Measurements from ENCODE around the gene NFATC1. TPM values are rescaled to one million over a fixed set of nuclear protein-coding genes. Genes with fewer than 3 reads are reported as not detected.

Gene NFATC1
- total RNA-seq, 2 donors from 2014 or later: 27.6 to 40.8 TPM

GRCh38 chr18:79548986-79549637, 153.4 kb downstream of the NFATC1 start:
- H3K36me3 ChIP-seq: no peaks in the 10 kb centered on the region
- no peak for ATAC-seq (ENCODE audit: insufficient number of reproducible peaks, low FRiP score, low read depth)
- H3K9me3 ChIP-seq: no peaks in the 10 kb centered on the region
- H3K4me1 ChIP-seq (ENCODE audit: control insufficient read depth in 1 of 2, low read depth in 2 of 2): no peaks in the 10 kb centered on the region
- no peak for TF ChIP-seq CTCF (IDR thresholded peaks at IDR 0.05)
- no peaks in the 10 kb centered on the region for H3K27me3 ChIP-seq (replicated peaks; ENCODE audit: insufficient read depth)
- H3K27ac ChIP-seq: no peak overlapping the region
- H3K4me3 ChIP-seq: no peak overlapping the region
- DNase-seq (ENCODE audit: low spot score): no peak

GRCh38 chr18:79549638-79550000, 153.9 kb downstream of the NFATC1 start:
- no peaks in the 10 kb centered on the region for H3K36me3 ChIP-seq
- TF ChIP-seq CTCF (IDR thresholded peaks at IDR 0.05): no peak
- H3K9me3 ChIP-seq: no peaks in the 10 kb centered on the region
- ATAC-seq (ENCODE audit: insufficient number of reproducible peaks, low FRiP score, low read depth): no peak
- no peak overlapping the region for H3K4me3 ChIP-seq
- H3K27ac ChIP-seq: no peak overlapping the region
- H3K27me3 ChIP-seq (replicated peaks; ENCODE audit: insufficient read depth): no peaks in the 10 kb centered on the region
- no peak for DNase-seq (ENCODE audit: low spot score)
- no peaks in the 10 kb centered on the region for H3K4me1 ChIP-seq (ENCODE audit: control insufficient read depth in 1 of 2, low read depth in 2 of 2)

GRCh38 chr18:79552140-79552631, 156.5 kb downstream of the NFATC1 start:
- DNase-seq (ENCODE audit: low spot score) (no peak), ATAC-seq (ENCODE audit: insufficient number of reproducible peaks, low FRiP score, low read depth) (no peak)
- TF ChIP-seq CTCF (IDR thresholded peaks at IDR 0.05): no peak
- H3K36me3 ChIP-seq: no peaks in the 10 kb centered on the region
- no peak overlapping the region for H3K4me3 ChIP-seq
- H3K27me3 ChIP-seq (replicated peaks; ENCODE audit: insufficient read depth): no peaks in the 10 kb centered on the region
- no peak overlapping the region for H3K27ac ChIP-seq
- H3K4me1 ChIP-seq (ENCODE audit: control insufficient read depth in 1 of 2, low read depth in 2 of 2): no peaks in the 10 kb centered on the region
- H3K9me3 ChIP-seq: no peaks in the 10 kb centered on the region

- Histone ChIP-seq H3K9me3 (no peaks in the 10 kb centered on the region), H3K4me1 (ENCODE audit: control insufficient read depth in 1 of 2, low read depth in 2 of 2) (no peaks in the 10 kb centered on the region), H3K27ac (no peak overlapping the region), H3K27me3 (replicated peaks; ENCODE audit: insufficient read depth) (no peaks in the 10 kb centered on the region), H3K36me3 (no peaks in the 10 kb centered on the region), H3K4me3 (no peak overlapping the region)
- ATAC-seq (ENCODE audit: insufficient number of reproducible peaks, low FRiP score, low read depth): no peak
- TF ChIP-seq CTCF (IDR thresholded peaks at IDR 0.05): no peak
- no peak for DNase-seq (ENCODE audit: low spot score)
These were observed 157.0 kb downstream of the NFATC1 start for GRCh38 chr18:79552696-79553095.

- ATAC-seq (ENCODE audit: insufficient number of reproducible peaks, low FRiP score, low read depth) (no peak), DNase-seq (ENCODE audit: low spot score) (no peak)
- Histone ChIP-seq H3K36me3 (no peaks in the 10 kb centered on the region), H3K27ac (no peak overlapping the region), H3K9me3 (no peaks in the 10 kb centered on the region), H3K4me3 (no peak overlapping the region), H3K4me1 (ENCODE audit: control insufficient read depth in 1 of 2, low read depth in 2 of 2) (no peaks in the 10 kb centered on the region), H3K27me3 (replicated peaks; ENCODE audit: insufficient read depth) (no peaks in the 10 kb centered on the region)
- TF ChIP-seq CTCF (IDR thresholded peaks at IDR 0.05): no peak
These were observed 157.4 kb downstream of the NFATC1 start for GRCh38 chr18:79553154-79553553.
